COLO829 (cell line): ENCODE measurements around the gene APPL1.

Experiments
- DNase-seq: peaks from one replicate; pipeline ENCODE4 v3.0.0; 2012; ENCODE audit warnings: low spot score

Gene APPL1, protein sequence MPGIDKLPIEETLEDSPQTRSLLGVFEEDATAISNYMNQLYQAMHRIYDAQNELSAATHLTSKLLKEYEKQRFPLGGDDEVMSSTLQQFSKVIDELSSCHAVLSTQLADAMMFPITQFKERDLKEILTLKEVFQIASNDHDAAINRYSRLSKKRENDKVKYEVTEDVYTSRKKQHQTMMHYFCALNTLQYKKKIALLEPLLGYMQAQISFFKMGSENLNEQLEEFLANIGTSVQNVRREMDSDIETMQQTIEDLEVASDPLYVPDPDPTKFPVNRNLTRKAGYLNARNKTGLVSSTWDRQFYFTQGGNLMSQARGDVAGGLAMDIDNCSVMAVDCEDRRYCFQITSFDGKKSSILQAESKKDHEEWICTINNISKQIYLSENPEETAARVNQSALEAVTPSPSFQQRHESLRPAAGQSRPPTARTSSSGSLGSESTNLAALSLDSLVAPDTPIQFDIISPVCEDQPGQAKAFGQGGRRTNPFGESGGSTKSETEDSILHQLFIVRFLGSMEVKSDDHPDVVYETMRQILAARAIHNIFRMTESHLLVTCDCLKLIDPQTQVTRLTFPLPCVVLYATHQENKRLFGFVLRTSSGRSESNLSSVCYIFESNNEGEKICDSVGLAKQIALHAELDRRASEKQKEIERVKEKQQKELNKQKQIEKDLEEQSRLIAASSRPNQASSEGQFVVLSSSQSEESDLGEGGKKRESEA

DNA sequence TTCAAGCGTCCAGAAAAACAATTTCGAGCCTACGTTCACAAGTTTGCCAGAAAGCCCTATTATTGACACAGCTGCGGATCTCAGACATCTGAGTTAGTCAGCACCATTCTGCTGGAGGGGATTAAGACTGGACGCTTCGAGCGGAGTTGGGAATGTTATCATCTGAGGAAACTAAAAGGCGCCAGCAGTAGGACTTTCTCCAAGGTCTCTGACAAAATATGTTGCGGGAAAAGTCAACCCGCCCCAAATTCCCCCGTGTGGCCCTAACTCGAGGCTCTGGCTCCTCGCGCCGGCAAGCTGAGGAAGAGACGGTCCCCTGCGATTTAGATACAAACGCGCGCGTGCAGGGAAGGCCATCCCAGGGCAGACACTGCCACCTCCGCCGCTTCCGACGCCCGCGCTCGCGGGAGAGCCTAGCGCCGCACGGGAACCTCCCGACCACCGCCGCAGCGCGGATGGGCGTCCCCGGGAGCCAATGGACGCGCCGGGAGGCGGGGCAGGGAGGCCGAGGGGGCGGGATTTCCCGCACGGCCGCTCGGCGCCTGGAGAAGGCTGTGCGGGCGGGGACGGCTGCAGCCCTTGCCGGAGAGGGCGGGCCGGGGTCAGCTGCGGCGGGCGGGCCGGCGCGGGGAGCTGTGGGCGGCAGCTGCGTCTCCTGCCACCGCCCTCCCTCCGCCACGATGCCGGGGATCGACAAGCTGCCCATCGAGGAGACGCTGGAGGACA, at the start of gene APPL1:
Gene APPL1, plus strand, starts transcription at position 526 of the 726 bp plus-strand sequence. Its CDS starts 155 bp downstream, at position 681.
- peak; percentile 97 for DNase-seq

DNA sequence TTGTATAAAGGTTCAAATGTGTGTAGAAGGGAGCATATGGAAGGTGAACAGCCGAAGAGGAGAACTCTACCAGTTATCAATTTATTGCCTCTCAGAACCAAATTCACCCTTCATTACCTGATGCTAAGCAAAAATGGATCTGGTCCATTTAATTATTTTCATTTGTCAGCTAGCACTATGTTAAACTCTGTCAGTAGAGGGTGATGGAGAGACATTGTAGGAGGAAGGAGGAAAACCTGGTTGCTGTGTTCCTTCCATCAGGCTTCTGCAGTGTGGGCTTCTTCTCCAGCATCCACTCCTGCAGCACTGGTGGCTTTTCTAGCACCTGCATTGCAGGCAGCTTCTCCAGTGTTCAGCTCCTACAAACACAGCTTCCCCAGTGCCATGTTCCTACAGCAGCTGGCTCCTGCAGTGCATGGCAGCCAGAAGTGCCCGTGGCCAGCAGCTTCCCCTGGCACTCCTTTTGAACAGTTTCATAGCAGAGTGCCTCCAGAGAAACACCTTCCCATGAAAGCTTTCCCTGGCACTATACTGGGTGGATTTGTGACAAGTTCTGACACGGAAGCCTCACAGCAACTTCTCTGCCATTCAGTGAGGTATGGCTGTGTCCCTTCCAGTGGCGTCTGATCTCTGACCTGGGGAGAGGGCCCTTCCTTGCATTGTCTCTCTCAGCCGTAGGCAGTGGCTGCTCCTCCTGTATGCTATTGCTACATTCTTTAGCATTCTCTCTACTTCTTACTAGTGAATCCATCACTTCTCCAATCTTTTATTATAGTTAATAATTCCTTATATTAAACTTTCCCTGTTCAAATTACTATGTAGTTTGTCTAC, 47.7 kb upstream of the APPL1 start:
- no peak for DNase-seq

DNA sequence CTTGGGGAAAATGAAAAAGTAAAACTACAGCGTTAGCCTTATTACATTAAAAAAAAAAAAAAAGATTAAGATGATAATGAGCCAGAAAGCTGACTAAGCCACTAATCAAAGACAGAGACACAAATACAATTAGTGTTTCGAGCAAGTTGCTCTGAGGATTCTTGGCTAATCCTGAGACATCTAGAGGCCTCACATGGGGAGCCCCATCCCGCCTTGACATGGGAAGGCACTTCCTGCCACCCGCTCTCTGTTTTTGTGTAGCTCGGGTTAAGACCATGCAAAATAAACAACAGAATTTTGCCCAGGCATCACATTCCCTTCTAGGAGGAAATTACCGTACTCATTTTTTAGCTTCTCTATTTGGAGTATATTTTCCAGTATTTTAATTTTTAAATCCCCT, 43.0 kb upstream of the APPL1 start:
- DNase-seq, result no peak

DNA sequence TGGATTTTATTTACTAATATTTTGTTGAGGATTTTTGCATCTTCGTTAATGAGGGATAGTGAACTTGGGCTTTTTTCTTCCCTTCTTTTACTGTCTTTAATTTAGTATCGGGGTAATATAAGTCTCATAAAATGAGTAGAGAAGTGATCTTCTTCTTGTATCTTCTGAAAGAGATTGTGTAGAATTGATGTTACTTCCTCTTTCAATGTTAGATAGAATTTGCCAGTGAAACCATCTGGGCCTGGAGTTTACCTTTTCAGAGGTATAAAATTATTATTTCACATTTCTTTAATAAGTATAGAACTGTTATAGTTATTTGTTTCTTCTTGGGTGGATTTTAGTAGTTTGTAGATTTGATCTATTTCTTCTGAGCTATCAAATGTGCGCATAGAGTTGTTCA, 35.5 kb upstream of the APPL1 start:
- DNase-seq, result no peak

DNA sequence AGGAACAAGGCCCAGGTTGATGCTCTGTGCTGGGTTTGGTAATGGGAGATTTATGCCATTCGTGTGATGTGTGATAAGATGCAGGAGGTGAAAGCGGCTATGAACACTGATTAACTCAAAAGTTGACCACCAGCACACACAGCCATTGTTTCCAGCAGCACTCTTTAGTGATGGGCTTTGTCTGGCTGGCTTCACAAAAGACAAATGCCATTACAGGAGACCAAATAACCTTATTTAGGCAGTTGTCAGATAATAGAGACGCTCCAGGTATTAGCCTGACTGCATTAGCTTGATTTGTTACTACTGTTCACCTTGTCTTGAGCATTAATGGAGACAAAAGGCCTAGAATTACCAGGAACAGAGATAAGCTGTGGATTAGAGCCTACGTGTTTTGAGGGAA, 32.9 kb upstream of the APPL1 start:
- DNase-seq, result no peak

DNA sequence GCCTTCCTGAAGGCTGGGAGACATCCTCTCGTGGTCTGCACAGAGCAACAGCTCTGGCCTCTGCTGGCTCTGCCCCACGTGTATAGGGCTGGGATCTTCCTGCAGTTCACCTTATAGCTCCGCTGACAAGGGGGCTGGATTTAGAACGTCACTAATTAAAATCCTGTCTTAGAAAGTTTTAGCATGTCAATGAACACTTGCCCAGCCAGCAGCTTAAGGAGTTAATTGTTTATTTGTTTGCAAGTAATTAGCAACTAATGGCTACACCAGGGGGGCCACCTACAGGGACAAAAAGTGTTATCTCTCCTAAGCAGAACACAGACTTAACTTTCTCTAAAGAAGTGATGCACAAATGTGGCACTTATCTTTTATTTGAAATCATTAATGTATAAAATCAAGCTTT, 27.6 kb upstream of the APPL1 start, which contains the start of gene HESX1:
Gene HESX1, minus strand, starts transcription at position 84 of the 403 bp plus-strand sequence. Its CDS starts 60 bp downstream, at position 24.
- no peak for DNase-seq

DNA sequence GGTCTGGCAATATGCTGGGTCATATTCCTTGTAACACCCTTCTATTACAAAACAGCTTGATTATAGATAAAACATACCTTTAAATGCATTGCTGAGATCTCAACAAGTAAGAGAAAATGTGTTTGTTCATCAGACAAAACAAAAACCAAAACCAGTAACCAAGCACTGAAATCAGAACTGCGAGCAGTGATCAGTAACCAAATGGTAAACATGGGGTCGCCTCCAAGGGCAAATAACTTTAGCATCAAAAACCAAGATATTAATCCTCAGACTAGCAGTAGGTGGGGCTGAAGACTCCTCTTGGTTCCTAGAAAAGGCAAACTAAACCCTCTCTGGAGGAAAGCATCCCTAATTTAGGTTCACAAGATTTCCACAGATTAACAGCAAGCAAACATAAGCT, 21.1 kb upstream of the APPL1 start:
- no peak for DNase-seq

DNA sequence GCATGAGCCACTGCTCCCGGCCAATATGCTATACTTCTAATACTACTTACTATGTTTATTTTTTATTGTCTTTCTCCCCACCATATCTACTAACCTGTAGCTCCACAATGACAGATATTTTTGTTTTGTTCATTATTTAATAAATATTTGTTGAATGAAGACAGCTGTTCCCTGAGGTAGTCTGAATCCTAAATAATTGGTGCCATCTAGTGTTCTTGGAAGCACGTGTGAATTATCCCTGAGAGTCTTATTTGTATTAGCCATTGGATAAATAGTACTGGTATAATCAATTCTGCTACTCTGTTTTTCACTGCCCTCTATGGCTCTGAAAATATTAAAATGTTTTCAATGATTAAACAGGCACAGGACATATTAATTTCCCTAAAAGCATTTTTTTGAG, 5.6 kb upstream of the APPL1 start:
- DNase-seq, result peak; percentile 51

DNA sequence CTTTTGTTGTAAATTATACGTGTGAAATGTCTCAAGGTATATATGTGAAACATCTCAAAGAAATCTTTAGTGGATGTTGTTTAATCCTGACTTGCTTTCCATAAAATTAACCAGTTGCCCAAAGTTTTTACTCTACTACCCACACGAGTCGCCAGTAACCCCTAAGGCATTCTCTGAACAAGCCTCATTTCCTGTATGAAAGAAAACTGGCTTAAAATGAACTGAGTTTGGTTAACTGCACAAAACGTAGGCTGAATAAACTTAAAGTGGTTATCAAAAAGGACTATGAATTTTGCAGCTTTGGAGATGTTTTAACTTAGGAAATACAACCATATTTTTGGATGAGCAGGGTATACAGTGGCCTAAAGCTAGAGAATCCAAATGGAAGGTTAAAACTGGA, 2.7 kb upstream of the APPL1 start:
- peak; percentile 18 for DNase-seq

DNA sequence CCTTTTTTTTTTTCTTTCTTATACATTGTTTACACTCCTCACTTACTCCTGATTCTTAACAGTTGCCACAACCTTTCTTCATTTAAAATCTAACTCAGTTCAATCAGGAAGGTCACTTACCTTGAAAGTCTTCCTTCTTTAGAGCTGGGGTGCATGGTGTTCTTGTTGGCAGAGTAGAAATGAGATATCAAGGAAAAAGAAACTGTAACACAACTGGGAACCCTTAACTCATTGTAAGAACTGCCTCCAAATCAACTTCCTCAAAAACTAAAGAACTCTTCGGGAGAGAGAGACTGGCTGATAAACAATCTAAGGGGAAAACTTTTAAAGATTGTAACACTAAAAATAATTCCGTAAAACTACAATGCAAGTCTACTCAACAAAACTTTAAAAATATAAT, 1.4 kb upstream of the APPL1 start:
- no peak for DNase-seq

DNA sequence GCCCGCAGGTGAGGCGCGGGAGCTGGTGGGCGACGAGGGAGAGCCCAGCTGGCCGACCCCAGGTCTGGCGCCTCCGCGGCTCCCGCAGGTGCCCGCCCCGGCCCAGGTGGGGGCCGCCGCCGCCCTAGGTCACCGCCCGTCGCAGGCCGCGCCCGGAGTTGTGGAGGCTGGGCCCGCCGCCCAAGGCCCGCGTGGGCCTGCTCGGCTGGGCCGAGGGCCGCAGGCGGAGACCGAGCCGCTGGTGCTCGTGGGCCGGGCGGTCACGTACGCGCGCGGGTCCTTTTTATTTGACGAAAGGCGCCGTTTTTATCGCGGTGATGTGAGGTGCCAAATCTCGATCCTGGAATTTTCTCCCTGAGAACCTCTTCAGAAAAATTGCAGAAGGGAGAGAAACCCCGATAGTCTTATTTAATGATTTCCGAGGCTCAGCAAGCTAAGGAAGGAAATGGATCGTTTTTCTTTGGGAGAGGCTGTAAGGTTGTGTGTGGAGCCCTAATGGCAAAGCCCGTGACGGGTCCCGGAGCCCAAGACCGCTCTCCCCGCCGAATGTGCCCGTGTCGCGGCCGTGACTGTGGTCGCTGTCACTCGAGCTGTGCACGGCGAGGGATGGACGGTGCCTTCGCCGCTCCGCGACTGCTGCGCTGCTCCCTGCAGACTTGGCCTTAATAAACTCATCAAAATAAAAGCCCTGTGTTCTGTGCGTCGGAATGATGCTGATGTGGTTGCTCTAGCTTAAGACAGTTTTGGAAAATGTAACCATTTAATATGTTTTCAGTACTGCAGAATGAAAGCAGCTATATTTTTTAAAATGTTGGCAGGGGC, 612 bp downstream of the APPL1 start:
- peak; percentile 61 for DNase-seq

DNA sequence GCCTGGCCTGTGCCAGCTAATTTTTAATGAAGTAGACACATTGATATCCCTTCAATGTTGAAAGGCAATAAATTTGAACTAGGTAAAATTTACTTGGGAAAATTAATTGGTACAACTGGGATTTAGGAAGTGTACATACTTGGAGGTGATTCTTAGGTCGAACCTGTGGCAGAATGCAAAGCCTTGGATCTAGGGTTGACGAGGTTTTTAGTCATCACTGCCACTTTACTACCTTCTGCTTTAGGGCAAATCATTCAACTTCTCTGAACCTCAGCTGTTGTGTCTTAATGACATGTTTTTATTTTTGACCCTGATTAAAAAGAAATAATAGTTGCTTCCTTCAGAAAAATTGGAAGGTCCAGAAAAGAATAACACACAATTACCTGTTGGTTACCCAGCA, 2.5 kb downstream of the APPL1 start:
- DNase-seq, result no peak

DNA sequence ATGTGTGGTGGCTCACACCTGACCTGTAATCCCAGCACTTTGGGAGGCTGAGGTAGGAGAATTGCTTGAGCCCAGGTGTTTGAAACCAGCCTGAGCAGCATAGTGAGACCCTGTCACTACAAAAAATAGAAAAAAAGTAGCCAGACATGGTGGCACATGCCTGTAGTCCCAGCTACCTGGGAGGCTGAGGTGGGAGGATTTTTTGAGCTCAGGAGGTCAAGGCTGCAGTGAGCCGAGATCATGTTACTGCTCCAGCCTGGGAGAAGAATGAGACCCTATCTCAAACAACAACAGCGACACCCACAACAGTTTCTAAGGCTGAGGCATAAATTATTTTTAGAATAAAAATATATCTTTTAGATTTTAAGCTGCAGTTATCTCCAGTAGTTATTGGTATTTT, 6.3 kb downstream of the APPL1 start:
- DNase-seq, result no peak

DNA sequence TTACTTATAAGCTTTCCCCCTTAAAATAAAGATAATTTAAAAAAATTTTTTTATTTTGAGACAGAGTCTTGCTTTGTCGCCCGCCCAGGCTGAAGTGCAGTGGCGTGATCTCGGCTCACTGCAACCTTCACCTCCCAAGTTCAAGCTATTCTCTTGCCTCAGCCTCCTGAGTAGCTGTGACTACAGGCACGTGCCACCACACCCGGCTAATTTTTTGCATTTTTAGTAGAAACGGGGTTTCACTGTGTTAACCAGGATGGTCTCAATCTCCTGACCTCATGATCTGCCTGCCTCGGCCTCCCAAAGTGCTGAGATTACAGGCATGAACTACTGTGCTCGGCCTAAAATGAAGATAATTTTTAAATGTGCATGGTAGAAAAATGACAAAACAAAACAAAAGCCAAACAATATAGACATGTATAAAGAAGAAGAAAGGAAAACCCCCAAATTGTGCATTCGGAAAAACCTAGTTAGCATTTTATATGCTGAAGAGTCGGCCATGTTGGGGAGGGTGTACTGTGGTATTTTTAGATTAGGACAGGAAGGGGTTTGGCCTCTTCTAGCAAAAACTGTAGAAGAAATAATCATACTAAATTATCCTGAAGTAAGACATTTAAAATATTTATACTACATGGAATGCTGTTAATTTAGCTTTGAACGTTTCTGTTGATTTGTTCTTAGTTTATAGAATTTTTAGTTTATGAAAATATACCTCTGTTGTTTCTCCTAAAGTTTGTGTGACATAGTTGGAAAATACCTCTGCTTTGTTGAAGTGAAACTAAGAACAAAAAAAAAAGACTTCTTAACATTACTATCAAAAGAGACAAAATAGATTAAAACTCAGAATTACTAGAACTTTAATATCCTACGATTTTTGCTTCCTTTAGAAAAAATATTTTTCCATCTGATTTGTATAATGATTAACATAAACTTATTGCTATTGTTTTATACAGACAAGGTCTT, 7.4 kb downstream of the APPL1 start:
- DNase-seq, result no peak

DNA sequence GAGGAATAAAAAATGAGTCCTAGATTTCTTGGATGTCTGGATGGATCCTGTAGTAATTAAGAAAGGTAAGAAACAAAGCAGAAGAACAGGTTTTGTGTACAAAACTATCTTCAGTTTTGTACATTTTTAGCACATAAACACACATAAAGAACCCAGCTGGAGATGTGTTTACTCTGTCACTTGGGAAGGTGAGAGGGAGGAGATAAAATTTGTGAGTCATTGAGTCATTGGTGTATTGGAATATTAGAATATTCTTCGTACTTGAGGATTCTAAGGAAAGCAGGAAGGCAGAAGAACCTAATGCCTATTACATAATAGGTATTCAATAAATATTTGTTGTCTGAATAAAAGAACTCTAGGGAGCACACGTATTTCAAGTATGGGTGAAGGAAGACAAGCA, 17.4 kb downstream of the APPL1 start:
- no peak for DNase-seq

DNA sequence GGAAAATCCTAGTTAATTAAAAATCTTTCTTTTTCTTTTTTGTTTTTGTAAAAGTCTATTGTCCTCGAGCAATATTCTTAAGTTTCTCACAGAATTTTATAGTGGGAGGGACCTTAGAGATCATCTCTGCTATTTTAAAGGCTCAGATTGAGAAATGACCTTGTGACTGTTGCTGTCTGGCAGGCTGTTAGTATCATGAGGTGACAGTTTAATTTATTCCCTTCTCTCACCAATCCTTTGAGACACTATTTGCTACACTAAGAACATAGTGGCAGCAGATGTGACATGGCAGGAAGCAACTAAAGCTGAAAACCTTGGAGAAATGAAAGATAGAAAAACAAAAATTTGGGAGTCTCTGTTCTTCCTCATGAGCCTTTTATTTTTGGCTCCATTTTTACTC, 24.9 kb downstream of the APPL1 start:
- no peak for DNase-seq

DNA sequence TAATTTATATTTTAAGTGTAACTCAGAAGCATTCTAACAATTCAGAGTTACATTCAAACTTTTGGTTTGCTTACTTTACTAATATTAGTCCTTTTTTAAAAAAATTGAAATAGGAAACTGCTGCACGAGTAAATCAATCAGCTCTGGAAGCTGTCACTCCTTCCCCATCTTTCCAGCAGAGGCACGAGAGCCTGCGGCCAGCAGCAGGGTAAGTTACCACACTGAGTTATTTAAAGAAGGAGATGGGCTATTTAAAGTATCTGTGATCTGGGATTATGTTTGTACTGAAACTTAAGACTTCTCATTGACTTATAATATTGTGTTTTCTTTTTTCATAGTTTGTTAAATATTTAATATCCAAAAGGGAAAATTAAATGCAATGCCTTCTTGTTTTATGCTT, 29.3 kb downstream of the APPL1 start:
- no peak for DNase-seq

DNA sequence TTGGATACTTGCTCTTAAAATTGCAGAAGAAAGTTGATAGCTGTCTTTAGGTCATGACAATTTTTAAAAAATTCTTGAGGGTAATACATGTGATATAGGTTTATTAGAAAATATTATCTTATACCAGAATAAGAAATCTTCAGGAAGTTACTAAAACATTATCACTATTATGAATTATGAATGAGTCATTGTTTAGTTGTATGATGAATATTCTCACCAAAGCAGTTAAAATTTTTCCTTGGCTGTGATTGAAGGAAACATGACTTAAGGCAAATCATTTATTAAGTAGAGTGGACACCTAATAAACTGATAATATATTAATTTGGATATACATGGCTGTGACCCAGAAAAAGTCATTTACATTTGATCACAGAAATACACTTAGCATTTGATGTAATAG, 30.1 kb downstream of the APPL1 start:
- DNase-seq, result no peak

DNA sequence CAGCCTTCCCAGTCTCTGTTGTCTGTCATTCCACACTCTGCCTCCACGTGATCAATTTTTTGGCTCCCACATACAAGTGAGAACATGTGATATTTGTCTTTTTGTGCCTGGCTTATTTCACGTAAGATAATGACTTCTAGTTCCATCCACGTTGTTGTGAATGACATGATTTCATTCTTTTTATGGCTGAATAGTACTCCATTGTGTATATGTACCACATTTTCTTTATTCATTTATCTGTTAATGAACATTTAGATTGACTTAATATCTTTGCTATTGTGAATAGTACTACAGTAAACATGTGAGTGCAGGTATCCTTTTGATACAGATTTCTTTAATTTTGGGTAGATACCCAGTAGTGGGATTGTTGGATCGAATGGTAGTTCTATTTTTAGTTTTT, 33.6 kb downstream of the APPL1 start:
- no peak for DNase-seq

DNA sequence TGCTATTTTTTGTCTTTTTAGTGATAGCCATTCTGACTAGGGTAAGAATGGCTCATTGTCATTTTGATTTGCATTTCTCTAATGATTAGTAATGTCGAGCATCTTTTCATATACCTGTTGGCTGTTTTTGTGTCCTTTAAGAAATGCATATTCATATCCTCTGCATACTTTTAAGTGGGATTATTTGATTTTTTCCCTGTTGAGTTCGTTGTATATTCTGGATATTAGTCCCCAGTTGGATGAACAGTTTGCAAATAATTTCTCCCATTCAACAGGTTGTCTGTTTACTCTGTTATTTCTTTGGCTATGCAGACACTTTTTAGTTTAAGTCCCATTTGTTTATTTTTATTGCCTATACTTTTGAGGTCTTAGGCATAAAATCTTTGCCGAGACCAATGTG, 34.4 kb downstream of the APPL1 start:
- no peak for DNase-seq
